HepG2 (cell line): ENCODE results near the gene ALKBH5. TPM values are rescaled to one million over a fixed set of nuclear protein-coding genes. Genes with fewer than 3 reads are reported as not detected.
A peak's percentile ranks its signal among the peaks of the same experiment; 100 is the strongest.

ENCODE experiments used
- CBX5 ChIP-seq: sonication (generic); formaldehyde crosslinking; IDR thresholded peaks from 2 replicates; pipeline ENCODE4 v1.4.0; 2020; ENCODE audit warnings: missing genetic modification reagents, borderline replicate concordance
- HMGA1 ChIP-seq: sonication (generic); formaldehyde crosslinking; conservative IDR thresholded peaks from 2 replicates; pipeline ENCODE4 v1.4.0; 2020; ENCODE audit warnings: missing genetic modification reagents
- HNRNPH1 ChIP-seq: fragments of 200-400 bp; formaldehyde crosslinking; optimal IDR thresholded peaks from 2 replicates; pipeline ENCODE3; 2017; ENCODE audit warnings: mild to moderate bottlenecking, low read depth, low read length
- IKZF4 ChIP-seq: sonication (generic); formaldehyde crosslinking; IDR thresholded peaks from 2 replicates; pipeline ENCODE4 v1.5.1; 2020; ENCODE audit warnings: borderline replicate concordance, mild to moderate bottlenecking, low read depth, missing genetic modification reagents; ENCODE audit errors: not compliant biosample characterization
- NFKB2 ChIP-seq: sonication (generic); formaldehyde crosslinking; IDR thresholded peaks from 2 replicates; pipeline ENCODE4 v1.4.0; 2020; ENCODE audit warnings: missing genetic modification reagents, borderline replicate concordance
- POGZ ChIP-seq: sonication (generic); formaldehyde crosslinking; IDR thresholded peaks from 2 replicates; pipeline ENCODE4 v1.4.0; 2020; ENCODE audit warnings: mild to moderate bottlenecking, missing genetic modification reagents
- POLR2AphosphoS2 ChIP-seq: IDR thresholded peaks from 2 replicates; pipeline ENCODE4 v1.6.1; 2011; ENCODE audit warnings: low read depth, low read length, improper control_type of control experiment
- REXO4 ChIP-seq: sonication (generic); formaldehyde crosslinking; IDR thresholded peaks from 2 replicates; pipeline ENCODE4 v1.8.0; 2022; ENCODE audit warnings: missing genetic modification reagents, mild to moderate bottlenecking, borderline replicate concordance
- SALL1 ChIP-seq: sonication (generic); formaldehyde crosslinking; IDR thresholded peaks from 2 replicates; pipeline ENCODE4 v1.8.0; 2022; ENCODE audit warnings: mild to moderate bottlenecking, missing genetic modification reagents
- TGIF2 ChIP-seq: IDR thresholded peaks from 2 replicates; pipeline ENCODE4 v1.6.1; 2016; ENCODE audit warnings: control low read depth, missing compliant biosample characterization
- ZNF816 ChIP-seq: sonication (generic); formaldehyde crosslinking; IDR thresholded peaks from 2 replicates; pipeline ENCODE4 v1.8.0; 2022; ENCODE audit warnings: missing genetic modification reagents, mild to moderate bottlenecking, borderline replicate concordance
- polyA plus RNA-seq, 8 experiments: library from polyadenylated mRNA; depleted of rRNA in 3 of 8; stranded (reverse) in 7 of 8; unstranded in 1 of 8; fragments of >200 nt; fragmentation: Illumina TruSeq in 4 of 8; extraction: Trizol in 4 of 8; gene quantifications; 2 replicates each; pipeline versions ENCODE4 v1.2.1 to v1.2.3, GENCODE V29; 2011 to 2016; ENCODE audit warnings: low read depth in 4 of 8, missing spikeins in 1 of 8, mixed read lengths in 1 of 8; ENCODE audit not compliant: insufficient read depth in 1 of 8
- total RNA-seq, 5 experiments: library from RNA; depleted of rRNA; stranded (reverse); fragments of >200 nt; fragmentation: Illumina TruSeq; extraction: Trizol; gene quantifications; 2 replicates each; pipeline ENCODE4 v1.2.3, GENCODE V29; 2016; ENCODE audit warnings: low read depth in 1 of 5
- TF ChIP-seq, protein P1 (sequence below): sonication (generic); formaldehyde crosslinking; IDR thresholded peaks from 2 replicates; pipeline ENCODE4 v1.5.1; 2020; ENCODE audit warnings: mild to moderate bottlenecking, missing genetic modification reagents, borderline replicate concordance
- TF ChIP-seq, protein P2 (sequence below): sonication (generic); formaldehyde crosslinking; IDR thresholded peaks from 2 replicates; pipeline ENCODE4 v1.4.0; 2020; ENCODE audit warnings: missing genetic modification reagents
- TF ChIP-seq, protein P3 (sequence below): sonication (generic); formaldehyde crosslinking; IDR thresholded peaks from 2 replicates; pipeline ENCODE4 v1.5.0; 2020; ENCODE audit warnings: missing genetic modification reagents, mild to moderate bottlenecking, borderline replicate concordance
- TF ChIP-seq, protein P4 (sequence below): sonication (generic); formaldehyde crosslinking; IDR thresholded peaks from 2 replicates; pipeline ENCODE4 v1.4.0; 2020; ENCODE audit warnings: missing genetic modification reagents, mild to moderate bottlenecking, borderline replicate concordance
- TF ChIP-seq, protein P5 (sequence below): sonication (generic); formaldehyde crosslinking; conservative IDR thresholded peaks from 2 replicates; pipeline ENCODE4 v1.8.0; 2022; ENCODE audit warnings: mild to moderate bottlenecking, moderate library complexity, missing genetic modification reagents

Gene ALKBH5
- total and polyA plus RNA-seq, 2 of the 13 experiments (the other 11 are each of a cell fraction or from before 2014, with no cell fraction given) = 68.9 to 76.9 TPM

DNA sequence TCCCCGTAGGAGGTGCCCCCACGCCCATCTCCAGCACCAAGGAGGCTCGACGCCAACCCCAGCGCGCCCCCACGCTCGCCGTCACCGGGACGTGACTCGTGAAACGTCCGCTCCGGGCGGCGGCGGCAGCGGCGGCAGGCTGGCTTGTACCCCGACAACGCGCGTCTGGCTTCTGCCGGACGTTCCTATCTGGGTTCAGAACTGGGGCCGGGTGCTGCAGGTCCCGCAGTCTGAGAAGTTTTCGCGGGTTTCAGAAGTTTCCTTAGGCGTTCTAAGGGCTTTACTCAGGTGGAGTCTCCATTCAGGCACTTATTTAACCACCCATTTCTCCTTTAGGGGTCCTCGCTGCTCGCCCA lies 672 bp upstream of the ALKBH5 start (continued):
- TF ChIP-seq, protein P1, sequence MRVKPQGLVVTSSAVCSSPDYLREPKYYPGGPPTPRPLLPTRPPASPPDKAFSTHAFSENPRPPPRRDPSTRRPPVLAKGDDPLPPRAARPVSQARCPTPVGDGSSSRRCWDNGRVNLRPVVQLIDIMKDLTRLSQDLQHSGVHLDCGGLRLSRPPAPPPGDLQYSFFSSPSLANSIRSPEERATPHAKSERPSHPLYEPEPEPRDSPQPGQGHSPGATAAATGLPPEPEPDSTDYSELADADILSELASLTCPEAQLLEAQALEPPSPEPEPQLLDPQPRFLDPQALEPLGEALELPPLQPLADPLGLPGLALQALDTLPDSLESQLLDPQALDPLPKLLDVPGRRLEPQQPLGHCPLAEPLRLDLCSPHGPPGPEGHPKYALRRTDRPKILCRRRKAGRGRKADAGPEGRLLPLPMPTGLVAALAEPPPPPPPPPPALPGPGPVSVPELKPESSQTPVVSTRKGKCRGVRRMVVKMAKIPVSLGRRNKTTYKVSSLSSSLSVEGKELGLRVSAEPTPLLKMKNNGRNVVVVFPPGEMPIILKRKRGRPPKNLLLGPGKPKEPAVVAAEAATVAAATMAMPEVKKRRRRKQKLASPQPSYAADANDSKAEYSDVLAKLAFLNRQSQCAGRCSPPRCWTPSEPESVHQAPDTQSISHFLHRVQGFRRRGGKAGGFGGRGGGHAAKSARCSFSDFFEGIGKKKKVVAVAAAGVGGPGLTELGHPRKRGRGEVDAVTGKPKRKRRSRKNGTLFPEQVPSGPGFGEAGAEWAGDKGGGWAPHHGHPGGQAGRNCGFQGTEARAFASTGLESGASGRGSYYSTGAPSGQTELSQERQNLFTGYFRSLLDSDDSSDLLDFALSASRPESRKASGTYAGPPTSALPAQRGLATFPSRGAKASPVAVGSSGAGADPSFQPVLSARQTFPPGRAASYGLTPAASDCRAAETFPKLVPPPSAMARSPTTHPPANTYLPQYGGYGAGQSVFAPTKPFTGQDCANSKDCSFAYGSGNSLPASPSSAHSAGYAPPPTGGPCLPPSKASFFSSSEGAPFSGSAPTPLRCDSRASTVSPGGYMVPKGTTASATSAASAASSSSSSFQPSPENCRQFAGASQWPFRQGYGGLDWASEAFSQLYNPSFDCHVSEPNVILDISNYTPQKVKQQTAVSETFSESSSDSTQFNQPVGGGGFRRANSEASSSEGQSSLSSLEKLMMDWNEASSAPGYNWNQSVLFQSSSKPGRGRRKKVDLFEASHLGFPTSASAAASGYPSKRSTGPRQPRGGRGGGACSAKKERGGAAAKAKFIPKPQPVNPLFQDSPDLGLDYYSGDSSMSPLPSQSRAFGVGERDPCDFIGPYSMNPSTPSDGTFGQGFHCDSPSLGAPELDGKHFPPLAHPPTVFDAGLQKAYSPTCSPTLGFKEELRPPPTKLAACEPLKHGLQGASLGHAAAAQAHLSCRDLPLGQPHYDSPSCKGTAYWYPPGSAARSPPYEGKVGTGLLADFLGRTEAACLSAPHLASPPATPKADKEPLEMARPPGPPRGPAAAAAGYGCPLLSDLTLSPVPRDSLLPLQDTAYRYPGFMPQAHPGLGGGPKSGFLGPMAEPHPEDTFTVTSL (CRISPR knock-in tag) = no peak
- no peak for TF ChIP-seq CBX5
- TF ChIP-seq, protein P2, sequence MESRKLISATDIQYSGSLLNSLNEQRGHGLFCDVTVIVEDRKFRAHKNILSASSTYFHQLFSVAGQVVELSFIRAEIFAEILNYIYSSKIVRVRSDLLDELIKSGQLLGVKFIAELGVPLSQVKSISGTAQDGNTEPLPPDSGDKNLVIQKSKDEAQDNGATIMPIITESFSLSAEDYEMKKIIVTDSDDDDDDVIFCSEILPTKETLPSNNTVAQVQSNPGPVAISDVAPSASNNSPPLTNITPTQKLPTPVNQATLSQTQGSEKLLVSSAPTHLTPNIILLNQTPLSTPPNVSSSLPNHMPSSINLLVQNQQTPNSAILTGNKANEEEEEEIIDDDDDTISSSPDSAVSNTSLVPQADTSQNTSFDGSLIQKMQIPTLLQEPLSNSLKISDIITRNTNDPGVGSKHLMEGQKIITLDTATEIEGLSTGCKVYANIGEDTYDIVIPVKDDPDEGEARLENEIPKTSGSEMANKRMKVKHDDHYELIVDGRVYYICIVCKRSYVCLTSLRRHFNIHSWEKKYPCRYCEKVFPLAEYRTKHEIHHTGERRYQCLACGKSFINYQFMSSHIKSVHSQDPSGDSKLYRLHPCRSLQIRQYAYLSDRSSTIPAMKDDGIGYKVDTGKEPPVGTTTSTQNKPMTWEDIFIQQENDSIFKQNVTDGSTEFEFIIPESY = no peak
- no peak for TF ChIP-seq REXO4 (CRISPR knock-in tag)
- TF ChIP-seq, protein P3, sequence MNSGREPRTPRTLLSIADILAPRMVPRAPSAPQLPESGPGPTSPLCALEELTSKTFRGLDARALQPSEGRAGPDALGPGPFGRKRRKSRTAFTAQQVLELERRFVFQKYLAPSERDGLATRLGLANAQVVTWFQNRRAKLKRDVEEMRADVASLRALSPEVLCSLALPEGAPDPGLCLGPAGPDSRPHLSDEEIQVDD (CRISPR knock-in tag) = 0 out of 2 replicates have a peak, but pooled peaks have one; percentile 36
- TF ChIP-seq, protein P4, sequence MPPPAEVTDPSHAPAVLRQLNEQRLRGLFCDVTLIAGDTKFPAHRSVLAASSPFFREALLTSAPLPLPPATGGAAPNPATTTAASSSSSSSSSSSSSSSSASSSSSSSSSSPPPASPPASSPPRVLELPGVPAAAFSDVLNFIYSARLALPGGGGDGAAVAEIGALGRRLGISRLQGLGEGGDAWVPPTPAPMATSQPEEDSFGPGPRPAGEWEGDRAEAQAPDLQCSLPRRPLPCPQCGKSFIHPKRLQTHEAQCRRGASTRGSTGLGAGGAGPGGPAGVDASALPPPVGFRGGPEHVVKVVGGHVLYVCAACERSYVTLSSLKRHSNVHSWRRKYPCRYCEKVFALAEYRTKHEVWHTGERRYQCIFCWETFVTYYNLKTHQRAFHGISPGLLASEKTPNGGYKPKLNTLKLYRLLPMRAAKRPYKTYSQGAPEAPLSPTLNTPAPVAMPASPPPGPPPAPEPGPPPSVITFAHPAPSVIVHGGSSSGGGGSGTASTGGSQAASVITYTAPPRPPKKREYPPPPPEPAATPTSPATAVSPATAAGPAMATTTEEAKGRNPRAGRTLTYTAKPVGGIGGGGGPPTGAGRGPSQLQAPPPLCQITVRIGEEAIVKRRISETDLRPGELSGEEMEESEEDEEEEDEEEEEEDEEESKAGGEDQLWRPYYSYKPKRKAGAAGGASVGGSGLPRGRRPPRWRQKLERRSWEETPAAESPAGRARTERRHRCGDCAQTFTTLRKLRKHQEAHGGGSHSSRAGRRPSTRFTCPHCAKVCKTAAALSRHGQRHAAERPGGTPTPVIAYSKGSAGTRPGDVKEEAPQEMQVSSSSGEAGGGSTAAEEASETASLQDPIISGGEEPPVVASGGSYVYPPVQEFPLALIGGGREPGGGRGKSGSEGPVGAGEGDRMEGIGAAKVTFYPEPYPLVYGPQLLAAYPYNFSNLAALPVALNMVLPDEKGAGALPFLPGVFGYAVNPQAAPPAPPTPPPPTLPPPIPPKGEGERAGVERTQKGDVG = no peak
- no peak for TF ChIP-seq NFKB2 (CRISPR knock-in tag)
- TF ChIP-seq, protein P5, sequence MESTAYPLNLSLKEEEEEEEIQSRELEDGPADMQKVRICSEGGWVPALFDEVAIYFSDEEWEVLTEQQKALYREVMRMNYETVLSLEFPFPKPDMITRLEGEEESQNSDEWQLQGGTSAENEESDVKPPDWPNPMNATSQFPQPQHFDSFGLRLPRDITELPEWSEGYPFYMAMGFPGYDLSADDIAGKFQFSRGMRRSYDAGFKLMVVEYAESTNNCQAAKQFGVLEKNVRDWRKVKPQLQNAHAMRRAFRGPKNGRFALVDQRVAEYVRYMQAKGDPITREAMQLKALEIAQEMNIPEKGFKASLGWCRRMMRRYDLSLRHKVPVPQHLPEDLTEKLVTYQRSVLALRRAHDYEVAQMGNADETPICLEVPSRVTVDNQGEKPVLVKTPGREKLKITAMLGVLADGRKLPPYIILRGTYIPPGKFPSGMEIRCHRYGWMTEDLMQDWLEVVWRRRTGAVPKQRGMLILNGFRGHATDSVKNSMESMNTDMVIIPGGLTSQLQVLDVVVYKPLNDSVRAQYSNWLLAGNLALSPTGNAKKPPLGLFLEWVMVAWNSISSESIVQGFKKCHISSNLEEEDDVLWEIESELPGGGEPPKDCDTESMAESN (CRISPR knock-in tag) = no peak
- no peak for TF ChIP-seq POLR2AphosphoS2
- TF ChIP-seq IKZF4 (CRISPR knock-in tag) = no peak
- no peak for TF ChIP-seq HNRNPH1
- 0 out of 2 replicates have a peak, but pooled peaks have one; percentile 11 for TF ChIP-seq POGZ (CRISPR knock-in tag)
- TF ChIP-seq HMGA1 (CRISPR knock-in tag) = no peak
- no peak; the same call in none of the 2 replicates for TF ChIP-seq SALL1 (CRISPR knock-in tag)
- no peak for TF ChIP-seq TGIF2 (CRISPR knock-in tag)
- no peak for TF ChIP-seq ZNF816 (CRISPR knock-in tag)
